ENCODE data around the gene TFAP2E.

GRCh38 chr1:35633547-35633946, 60.4 kb downstream of the TFAP2E start:
- TF ChIP-seq CTCF (IDR thresholded peaks at IDR 0.05) (no peak), POLR2A (IDR thresholded peaks at IDR 0.05) (no peak)
